HG02610 (cell line): ENCODE data around the gene OBSL1.

ENCODE experiments used
- ATAC-seq: cut with Tn5 transposase; IDR thresholded peaks from one replicate; pipeline ENCODE4 v1.9.1; 2021; ENCODE audit warnings: mild to moderate bottlenecking, moderate library complexity; ENCODE audit not compliant: unreplicated experiment

OBSL1 gene

GRCh38 chr2:219516888-219517287, 54.5 kb downstream of the OBSL1 start:
- no peak for ATAC-seq

GRCh38 chr2:219515874-219516629, 55.3 kb downstream of the OBSL1 start:
- no peak for ATAC-seq

- ATAC-seq, result no peak
Measured at GRCh38 chr2:219514836-219515235, 56.5 kb downstream of the OBSL1 start.

- no peak for ATAC-seq
Measured at GRCh38 chr2:219514196-219514761, 57.1 kb downstream of the OBSL1 start, which contains the start of gene ASIC4. Gene ASIC4, plus strand, starts transcription at chr2:219514482. Its CDS starts 243 bp downstream, at chr2:219514725.

GRCh38 chr2:219513787-219514186, 57.6 kb downstream of the OBSL1 start:
- ATAC-seq, result no peak

GRCh38 chr2:219512524-219513216, 58.7 kb downstream of the OBSL1 start:
- no peak for ATAC-seq

GRCh38 chr2:219511547-219512325, 59.6 kb downstream of the OBSL1 start:
- no peak for ATAC-seq

- ATAC-seq, result no peak
Measured at GRCh38 chr2:219510512-219511135, 60.7 kb downstream of the OBSL1 start.

GRCh38 chr2:219509780-219510511, 61.4 kb downstream of the OBSL1 start:
- ATAC-seq, result peak; percentile 49

GRCh38 chr2:219508971-219509779, 62.2 kb downstream of the OBSL1 start:
- ATAC-seq, result peak; percentile 14

- ATAC-seq, result no peak
Measured at GRCh38 chr2:219508444-219508734, 63.0 kb downstream of the OBSL1 start.

- no peak for ATAC-seq
Measured at GRCh38 chr2:219507581-219508443, 63.5 kb downstream of the OBSL1 start.

GRCh38 chr2:219506802-219507526, 64.4 kb downstream of the OBSL1 start:
- ATAC-seq, result no peak

- ATAC-seq, result no peak
Measured at GRCh38 chr2:219506153-219506801, 65.1 kb downstream of the OBSL1 start.

- no peak for ATAC-seq
Measured at GRCh38 chr2:219505585-219505984, 65.8 kb downstream of the OBSL1 start.

- no peak for ATAC-seq
Measured at GRCh38 chr2:219502618-219503017, 68.7 kb downstream of the OBSL1 start.

- ATAC-seq, result no peak
Measured at GRCh38 chr2:219501849-219502248, 69.5 kb downstream of the OBSL1 start.
